DMS 273 (cell line): ENCODE data around the gene IWS1.
"Not testable (repeated sequence)": the region's sequence is repeated elsewhere in the genome, so short reads cannot be mapped to it uniquely, and the experiment has no call there.

Experiments
- DNase-seq: peaks from one replicate; lab custom pipeline; 2025; ENCODE audit not compliant: unreplicated experiment; lab: John Stamatoyannopoulos, UW

The IWS1 gene

DNA sequence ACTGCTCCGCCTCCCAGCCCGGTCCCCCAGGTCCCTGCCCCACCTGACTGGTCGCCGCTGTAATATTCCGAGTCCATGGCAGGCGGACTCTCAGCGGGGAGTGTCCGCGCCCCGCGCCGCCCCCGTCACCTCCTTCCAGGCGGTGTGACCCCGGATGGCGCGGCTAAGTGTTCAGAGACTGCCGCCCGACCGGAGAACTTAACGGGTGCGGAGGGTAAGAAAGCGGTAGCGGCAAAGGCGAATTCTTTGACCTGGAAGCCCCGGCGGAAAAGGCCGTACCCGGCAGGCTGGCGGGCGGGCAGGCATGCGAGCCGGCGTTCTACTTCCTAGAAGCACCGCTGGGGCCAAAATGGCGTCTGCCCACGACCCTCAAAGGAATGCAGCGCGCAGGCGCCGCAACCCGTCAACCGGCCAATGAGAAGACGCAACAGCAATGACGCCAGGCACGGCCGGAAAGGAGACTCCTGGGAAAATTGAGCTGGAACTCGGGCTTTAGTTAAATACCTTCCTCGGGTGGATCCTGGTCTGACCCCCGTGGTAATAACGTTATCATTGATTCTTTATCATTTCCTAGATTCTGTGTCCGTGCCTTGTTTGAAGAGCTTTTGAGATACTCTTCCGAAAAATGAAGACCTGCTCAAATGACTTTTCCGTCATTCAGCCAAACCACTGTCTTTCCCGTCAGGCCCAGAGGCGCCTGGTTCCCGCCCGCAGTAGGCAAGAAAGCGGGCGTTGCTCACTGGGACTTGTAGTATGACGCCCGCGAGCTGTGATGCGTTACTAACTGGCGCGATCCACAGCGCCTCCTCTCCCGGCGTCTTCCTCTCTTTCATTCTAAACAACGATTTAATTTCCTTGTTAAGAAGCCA, at the start of gene IWS1:
TSS of gene IWS1 (minus strand) at position 358 of the 869 bp plus-strand sequence. CDS start at position 77, 281 bp downstream.
- peak; percentile 99 for DNase-seq

DNA sequence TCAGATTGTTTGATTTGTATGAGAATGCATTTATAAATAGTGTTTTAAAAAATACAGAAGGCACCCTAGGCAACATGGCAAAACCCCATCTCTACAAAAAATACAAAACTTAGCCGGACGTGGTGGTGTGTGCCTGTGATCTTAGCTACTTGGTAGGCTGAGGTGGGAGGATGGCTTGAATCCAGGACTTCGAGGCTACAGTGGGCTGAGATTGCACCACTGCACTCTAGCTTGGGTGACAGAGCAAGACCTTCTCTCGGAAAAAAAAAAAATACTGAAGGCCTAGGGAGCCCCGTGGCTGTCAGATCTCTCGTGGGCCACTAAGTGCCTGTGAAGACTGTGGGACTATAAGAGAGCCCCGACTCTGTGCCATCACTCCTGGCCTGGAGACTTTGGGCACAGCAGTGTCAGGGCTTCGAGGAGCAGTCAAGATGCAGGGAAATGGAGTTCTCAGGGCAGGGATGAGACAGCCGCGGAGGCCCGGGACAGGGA, 49.7 kb upstream of the IWS1 start:
- no peak for DNase-seq

DNA sequence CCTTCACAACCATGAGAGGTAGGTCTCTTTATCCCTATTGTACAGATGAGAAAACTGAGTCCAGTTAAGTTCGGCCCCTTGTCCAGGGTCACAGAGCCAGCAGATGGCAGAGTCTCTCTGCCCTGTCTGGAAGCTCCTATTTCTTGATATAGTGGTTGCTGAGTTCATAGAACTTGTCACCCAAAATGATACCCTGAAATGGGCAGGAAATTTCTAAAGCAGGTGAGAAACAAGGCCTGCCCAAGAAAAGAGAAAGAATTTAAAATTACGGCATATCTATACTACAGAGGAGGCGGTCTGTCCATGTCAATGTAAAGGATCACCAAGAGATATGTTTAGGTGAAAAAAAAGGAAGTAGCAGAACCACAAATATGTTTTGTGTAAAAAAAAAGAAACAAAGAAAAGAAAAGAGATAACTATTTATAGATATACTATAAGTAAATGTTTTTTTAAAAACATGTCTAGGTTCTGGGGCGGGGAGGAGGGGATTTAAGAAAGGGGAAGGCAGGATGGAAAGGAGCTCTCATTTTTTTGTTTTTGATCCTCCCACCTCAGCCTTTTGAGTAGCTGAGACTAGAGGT, 49.0 kb upstream of the IWS1 start:
- DNase-seq = no peak

DNA sequence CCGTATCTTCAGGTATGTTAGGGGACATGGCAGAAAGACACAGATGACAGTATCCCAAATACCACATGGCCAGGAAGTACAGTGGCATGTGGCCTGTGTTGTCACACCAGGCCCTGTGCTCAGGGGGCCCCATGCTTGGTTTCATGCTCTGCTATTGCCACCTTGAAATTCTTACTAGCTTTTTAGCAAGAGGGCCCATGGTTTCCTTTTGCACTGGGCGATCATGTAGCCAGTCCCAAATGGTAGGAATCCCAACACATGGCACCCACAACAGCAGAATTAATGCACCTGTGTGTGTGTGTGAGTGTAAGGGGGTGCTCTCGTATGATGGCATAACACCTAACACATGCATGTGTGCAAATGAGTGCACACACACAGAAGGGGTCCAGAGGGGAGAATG, 48.4 kb upstream of the IWS1 start:
- no peak for DNase-seq

DNA sequence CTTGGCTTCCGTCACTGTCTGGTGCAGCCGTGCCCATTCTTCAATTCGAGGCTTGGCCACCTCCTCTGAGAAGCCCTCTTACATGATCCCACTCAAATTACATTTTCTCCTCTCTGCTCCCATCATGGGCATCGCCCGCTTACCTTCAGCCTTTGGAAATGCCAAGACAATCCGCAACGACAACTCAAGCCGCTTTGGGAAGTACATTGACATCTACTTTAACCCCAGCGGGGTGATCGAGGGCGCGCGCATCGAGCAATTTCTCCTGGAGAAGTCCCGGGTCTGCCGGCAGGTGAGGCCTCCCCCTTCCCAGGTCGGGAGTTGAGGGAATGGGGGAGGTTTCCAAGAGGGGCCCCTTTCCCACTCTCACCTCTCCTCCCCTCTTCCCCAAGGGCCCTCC, 47.5 kb upstream of the IWS1 start:
- DNase-seq = no peak

- no peak for DNase-seq
These were observed 47.0 kb upstream of the IWS1 start for GRCh38 chr2:127573298-127573697.

GRCh38 chr2:127572841-127573240, 46.6 kb upstream of the IWS1 start:
- no peak for DNase-seq

DNA sequence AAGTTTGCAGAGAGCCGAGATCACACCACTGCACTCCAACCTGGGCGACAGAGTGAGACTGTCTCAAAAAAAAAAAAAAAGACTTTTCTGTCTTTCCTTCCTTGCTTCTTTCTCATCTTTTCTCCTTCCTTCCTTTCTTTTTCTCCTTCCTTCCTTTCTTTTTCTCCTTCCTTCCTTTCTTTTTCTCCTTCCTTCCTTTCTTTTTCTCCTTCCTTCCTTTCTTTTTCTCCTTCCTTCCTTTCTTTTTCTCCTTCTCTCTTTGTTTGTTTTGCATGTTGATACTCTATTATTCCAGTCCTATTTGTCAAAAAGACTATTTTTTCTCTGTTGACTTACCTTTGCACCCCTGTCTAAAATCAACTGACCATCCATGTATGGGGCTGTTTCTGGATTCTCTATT, 46.1 kb upstream of the IWS1 start:
- not testable (repeated sequence) for DNase-seq

DNA sequence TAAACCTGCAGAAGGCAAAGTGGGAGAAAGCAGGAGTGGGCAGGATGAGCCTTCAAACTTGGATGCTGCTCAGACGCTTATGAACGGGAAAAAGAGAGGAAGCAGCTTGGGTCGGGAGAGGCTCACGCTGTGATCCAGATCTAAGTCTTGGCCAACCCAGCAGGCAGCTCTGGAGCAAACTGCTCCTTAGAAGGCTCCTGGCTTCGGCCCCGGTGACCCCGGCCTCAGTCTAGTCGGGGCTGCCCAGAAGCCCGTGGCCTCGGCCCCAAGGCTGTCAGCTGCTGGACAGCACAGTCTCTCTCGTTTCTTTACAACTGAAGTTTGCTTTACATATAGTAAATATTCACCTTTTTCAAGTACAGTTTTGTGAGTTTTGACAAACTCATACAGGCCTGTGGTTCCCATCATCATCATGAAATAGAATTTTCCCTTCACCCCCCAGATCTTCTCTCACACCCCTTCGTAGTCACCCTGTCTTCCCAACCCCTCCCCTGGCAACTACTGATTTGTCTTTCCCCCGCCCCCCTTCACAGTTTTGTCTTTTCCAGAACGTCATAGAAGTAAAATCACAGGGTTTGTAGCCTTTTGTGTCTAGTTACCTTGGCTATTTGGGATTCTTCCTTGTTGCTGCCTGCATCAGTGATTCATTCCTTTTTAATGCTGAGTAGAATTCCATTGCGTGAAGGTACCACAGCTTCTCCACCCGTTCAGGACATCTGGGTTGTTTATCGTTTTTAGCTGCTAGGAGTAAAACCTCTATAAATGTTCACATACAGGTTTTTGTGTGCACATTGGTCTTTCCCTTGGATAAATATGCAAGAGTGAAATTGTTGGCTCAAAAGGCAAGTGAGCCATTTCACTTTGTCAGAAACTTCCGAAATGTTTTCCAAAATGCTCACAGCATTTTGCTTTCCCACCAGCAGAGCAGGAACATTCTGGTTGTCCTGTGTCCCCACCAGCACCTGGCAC, 44.3 kb upstream of the IWS1 start:
- no peak for DNase-seq

DNA sequence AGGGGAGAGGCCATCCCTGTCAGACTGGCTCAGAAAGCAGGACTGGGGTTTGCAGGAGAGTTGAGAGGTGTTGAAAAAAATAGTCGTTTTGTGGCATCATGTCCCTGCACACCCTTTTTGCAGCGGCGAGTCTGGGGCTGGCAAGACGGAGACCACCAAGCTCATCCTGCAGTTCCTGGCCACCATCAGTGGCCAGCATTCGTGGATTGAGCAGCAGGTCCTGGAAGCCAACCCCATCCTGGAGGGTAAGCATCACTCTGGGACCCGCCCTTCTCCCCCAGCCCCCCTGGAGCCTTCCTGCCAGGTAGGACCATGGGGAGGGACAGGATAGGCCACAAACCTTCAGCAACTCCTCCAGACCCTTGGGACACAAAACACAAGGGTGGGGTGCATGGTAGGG, 43.4 kb upstream of the IWS1 start:
- DNase-seq = no peak

DNA sequence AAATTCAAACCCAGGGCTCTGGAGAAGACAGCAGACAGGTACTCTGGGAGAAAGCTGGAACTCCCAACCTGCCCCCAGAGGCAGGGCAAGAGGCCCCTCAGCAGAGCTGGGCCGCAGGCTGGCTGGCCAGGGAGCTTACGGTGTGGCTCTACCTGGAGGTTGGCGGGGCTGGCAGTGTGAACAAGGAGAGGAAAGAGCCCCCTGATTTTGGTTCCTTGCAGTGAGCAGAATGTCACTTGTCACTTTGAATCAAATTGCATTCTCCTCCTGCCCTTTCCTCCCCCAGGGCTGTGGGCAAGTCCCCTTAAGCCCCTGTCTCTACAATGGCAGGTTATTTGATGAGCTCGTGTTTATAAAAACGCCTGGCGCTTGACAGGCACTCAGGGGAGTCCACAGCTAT, 41.8 kb upstream of the IWS1 start:
- DNase-seq = no peak

- DNase-seq = no peak
These were observed 41.1 kb upstream of the IWS1 start for GRCh38 chr2:127567351-127567854.

DNA sequence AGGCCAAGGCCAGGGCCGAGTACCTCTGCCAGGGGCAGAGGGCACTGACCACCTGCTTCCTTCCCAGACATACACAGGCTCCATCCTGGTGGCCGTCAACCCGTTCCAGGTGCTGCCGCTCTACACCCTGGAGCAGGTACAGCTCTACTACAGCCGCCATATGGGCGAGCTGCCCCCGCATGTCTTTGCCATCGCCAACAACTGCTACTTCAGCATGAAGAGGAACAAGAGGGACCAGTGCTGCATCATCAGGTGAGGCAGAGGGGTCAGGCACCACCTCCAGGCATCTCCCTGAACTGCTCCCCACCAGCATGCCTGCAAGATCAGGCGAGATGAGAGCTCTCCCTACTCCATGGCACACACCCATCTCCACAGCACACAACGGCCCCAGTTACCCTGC, 40.3 kb upstream of the IWS1 start:
- no peak for DNase-seq

DNA sequence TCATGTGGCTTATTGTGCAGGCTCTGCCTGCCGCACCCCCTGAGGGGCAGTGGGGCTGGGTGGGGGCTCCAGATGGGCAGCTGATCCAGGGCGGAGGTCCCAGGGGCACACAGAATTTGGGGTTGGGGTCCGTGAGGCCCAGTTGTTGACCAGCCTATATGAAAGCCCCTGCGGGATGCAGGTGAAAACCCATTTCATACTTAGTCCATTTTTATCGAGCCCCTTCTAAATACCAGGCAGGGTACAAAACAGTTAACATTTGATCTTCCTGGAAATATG, 39.8 kb upstream of the IWS1 start:
- DNase-seq = no peak

DNA sequence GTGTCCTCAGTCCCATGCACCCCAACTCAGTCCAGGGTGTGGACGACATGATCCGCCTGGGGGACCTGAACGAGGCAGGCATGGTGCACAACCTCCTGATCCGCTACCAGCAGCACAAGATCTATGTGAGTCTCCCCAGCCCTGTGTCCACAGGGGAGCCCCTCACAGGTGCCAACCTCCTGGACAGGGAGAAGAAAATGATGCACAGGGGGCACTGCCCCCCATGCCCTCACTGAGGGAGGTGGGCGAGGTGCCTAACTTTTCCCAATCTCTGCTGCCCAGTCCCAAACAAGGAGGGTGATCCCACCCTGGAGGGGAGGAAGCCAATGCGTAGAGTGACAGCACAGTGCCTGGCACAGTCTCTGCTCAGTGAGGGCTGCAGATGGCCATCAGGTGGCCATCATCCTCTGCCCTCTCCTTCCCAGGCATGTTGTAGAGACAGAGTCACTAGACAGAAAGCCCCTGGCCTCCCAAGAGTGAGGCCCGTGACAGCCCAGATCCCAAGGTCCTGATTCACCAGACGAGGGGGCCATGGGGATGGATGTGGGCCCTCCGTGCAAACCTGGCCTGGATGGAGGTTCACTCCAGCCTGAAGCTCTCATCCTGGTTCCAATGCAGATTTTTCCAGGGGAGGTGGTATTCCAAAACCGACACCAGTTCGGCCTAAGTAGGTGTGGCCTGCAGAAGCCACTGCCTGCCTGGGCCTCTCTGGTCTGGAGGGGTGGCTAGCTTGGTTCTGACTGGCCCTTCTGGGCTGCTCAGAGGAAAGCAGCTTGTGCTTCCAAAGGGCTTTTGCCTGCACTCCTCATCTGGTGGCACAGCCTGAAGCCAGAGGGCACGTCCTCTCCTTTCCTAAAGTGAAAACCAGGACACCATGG, 39.2 kb upstream of the IWS1 start:
- DNase-seq = no peak

GRCh38 chr2:127564429-127565260, 38.4 kb upstream of the IWS1 start:
- no peak for DNase-seq

GRCh38 chr2:127563458-127564428, 37.5 kb upstream of the IWS1 start:
- no peak for DNase-seq

DNA sequence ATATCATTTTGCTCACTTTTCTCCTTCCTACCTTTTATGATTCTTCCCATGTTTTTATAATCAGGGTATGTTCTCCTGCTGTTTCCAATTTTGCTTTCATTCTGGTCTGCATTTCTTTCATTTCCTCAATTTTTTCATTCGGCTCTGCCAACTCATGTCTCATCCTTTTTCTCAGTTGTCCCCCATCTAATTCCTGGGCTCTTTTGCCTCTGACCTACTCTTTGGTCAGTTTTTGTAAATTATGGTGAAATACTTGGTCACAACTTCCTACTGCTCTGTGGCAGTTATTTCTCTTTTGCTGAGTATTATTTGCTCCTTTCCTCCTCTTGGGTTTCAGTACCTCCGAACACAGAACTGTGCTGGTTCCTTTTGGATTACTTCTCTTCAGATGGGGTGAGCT, 36.6 kb upstream of the IWS1 start:
- DNase-seq = no peak
